B cell (primary cell): ENCODE results near the gene SLC9A9.

ENCODE experiments used
- EZH2 ChIP-seq: IDR thresholded peaks from 2 replicates; pipeline ENCODE4 v1.6.1; 2012; ENCODE audit warnings: borderline replicate concordance, low read depth, mild to moderate bottlenecking, moderate library complexity, low read length; ENCODE audit not compliant: insufficient read depth, poor library complexity, severe bottlenecking
- TF ChIP-seq, protein P1 (sequence below): fragments of 200-600 bp; IDR thresholded peaks from one replicate; pipeline ENCODE4 v1.8.0; 2022; ENCODE audit warnings: antibody characterized with exemption, mild to moderate bottlenecking

DNA sequence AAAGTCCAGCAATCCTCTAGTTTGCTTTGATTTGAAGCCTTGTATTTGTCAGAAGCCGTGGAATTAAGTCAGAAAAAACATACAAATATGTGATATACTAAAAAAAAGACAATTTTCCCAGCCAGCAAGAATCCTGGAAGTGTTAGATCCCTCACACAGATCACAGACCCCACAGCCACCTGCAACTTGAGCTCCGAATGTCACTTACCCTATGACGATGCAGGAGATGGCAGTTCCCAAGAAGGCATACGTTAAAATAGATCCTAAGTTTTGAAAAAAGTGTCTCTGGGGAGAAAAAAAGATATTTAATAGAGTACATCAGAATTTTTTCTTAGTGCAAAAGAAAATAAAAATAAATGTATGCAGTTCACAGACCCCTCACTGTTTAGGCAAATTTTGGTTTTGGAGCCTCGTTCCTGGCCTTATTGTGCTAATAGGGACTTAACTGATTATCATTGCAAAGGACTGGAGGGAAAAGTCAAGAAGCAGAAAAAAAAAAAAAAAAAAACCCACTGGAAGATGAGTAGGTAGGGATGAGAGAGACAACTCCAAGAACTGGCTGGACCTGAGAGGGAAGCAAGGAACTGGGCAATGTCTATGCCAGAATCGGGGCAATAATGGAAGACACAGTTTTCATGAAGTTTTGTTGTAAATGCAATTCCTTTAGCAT lies 53.3 kb downstream of the SLC9A9 start:
- TF ChIP-seq, protein P1, sequence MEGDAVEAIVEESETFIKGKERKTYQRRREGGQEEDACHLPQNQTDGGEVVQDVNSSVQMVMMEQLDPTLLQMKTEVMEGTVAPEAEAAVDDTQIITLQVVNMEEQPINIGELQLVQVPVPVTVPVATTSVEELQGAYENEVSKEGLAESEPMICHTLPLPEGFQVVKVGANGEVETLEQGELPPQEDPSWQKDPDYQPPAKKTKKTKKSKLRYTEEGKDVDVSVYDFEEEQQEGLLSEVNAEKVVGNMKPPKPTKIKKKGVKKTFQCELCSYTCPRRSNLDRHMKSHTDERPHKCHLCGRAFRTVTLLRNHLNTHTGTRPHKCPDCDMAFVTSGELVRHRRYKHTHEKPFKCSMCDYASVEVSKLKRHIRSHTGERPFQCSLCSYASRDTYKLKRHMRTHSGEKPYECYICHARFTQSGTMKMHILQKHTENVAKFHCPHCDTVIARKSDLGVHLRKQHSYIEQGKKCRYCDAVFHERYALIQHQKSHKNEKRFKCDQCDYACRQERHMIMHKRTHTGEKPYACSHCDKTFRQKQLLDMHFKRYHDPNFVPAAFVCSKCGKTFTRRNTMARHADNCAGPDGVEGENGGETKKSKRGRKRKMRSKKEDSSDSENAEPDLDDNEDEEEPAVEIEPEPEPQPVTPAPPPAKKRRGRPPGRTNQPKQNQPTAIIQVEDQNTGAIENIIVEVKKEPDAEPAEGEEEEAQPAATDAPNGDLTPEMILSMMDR = no peak
- no peak for TF ChIP-seq EZH2
